GM23338 (cell line): Measurements from ENCODE around the gene MCRIP1. TPM values are rescaled to one million over a fixed set of nuclear protein-coding genes. Genes with fewer than 3 reads are reported as not detected.

Source experiments
- ATAC-seq: fragments of 200-7000 bp; cut with Tn5 transposase; 3 replicates; pipeline ENCODE4 v1.9.1; 2020
- DNase-seq: peaks from one replicate; pipeline ENCODE4 v3.0.0-alpha.2; 2015; ENCODE audit warnings: low spot score
- H2AFZ ChIP-seq: fragments of 200-600 bp; sonication (generic); 2 replicates; pipeline ENCODE4 v1.8.0; 2016; ENCODE audit warnings: antibody characterized with exemption, mild to moderate bottlenecking, moderate library complexity
- H3F3A ChIP-seq: fragments of 200-600 bp; sonication (generic); replicated peaks from 2 replicates; pipeline ENCODE4 v1.8.0; 2017; ENCODE audit warnings: antibody characterized with exemption, mixed run types, low read depth
- H3K27ac ChIP-seq: fragments of 200-600 bp; sonication (generic); 2 replicates; pipeline ENCODE4 v1.6.1; 2016; ENCODE audit warnings: low read depth
- H3K27me3 ChIP-seq: fragments of 200-600 bp; sonication (generic); 2 replicates; pipeline ENCODE4 v1.8.0; 2016; ENCODE audit warnings: mild to moderate bottlenecking, mixed run types, moderate library complexity; ENCODE audit not compliant: insufficient read depth
- H3K36me3 ChIP-seq: fragments of 200-600 bp; sonication (generic); 2 replicates; pipeline ENCODE4 v1.8.0; 2016; ENCODE audit warnings: mild to moderate bottlenecking; ENCODE audit not compliant: insufficient read depth
- H3K4me1 ChIP-seq: fragments of 200-600 bp; sonication (generic); 2 replicates; pipeline ENCODE4 v1.8.0; 2016; ENCODE audit warnings: mild to moderate bottlenecking, moderate library complexity; ENCODE audit not compliant: insufficient read depth
- H3K4me2 ChIP-seq: fragments of 200-600 bp; sonication (generic); 2 replicates; pipeline ENCODE4 v1.7.1; 2017; ENCODE audit warnings: mixed run types
- H3K4me3 ChIP-seq: fragments of 200-600 bp; sonication (generic); 2 replicates; pipeline ENCODE4 v1.6.1; 2016; ENCODE audit warnings: mixed run types
- H3K79me2 ChIP-seq: fragments of 200-600 bp; sonication (generic); replicated peaks from 2 replicates; pipeline ENCODE4 v1.8.0; 2017; ENCODE audit warnings: mild to moderate bottlenecking; ENCODE audit not compliant: insufficient read depth
- H3K9me2 ChIP-seq: fragments of 200-600 bp; sonication (generic); 2 replicates; pipeline ENCODE4 v1.8.0; 2017; ENCODE audit not compliant: insufficient read depth
- H4K20me1 ChIP-seq: fragments of 200-600 bp; sonication (generic); replicated peaks from 2 replicates; pipeline ENCODE4 v1.8.0; 2017; ENCODE audit warnings: mild to moderate bottlenecking; ENCODE audit not compliant: insufficient read depth
- H3K27ac Mint-ChIP-seq: 2 replicates; pipeline ENCODE4 v1.8.0; 2020; ENCODE audit warnings: inconsistent platforms, mild to moderate bottlenecking, moderate library complexity, mixed read lengths
- H3K27me3 Mint-ChIP-seq: 3 replicates; pipeline ENCODE4 v1.8.0; 2022; ENCODE audit warnings: low read depth, mild to moderate bottlenecking, moderate library complexity, mixed read lengths, inconsistent platforms; ENCODE audit not compliant: insufficient read depth, poor library complexity
- H3K36me3 Mint-ChIP-seq: 3 replicates; pipeline ENCODE4 v1.8.0; 2021; ENCODE audit warnings: low read depth, mild to moderate bottlenecking, inconsistent platforms, moderate library complexity, mixed read lengths
- H3K4me1 Mint-ChIP-seq: 3 replicates; pipeline ENCODE4 v1.8.0; 2020; ENCODE audit warnings: mild to moderate bottlenecking, inconsistent platforms, mixed read lengths
- H3K4me3 Mint-ChIP-seq: 3 replicates; pipeline ENCODE4 v1.8.0; 2021; ENCODE audit warnings: moderate library complexity, mild to moderate bottlenecking, inconsistent platforms, mixed read lengths
- H3K9me3 Mint-ChIP-seq: 3 replicates; pipeline ENCODE4 v1.8.0; 2020; ENCODE audit warnings: moderate library complexity, mild to moderate bottlenecking, inconsistent platforms, mixed read lengths
- CREB1 ChIP-seq: fragments of 250-450 bp; sonication (Bioruptor Pico); IDR thresholded peaks from 2 replicates; pipeline ENCODE4 v1.5.0; 2020; ENCODE audit warnings: low read depth, mild to moderate bottlenecking, moderate library complexity
- EZH2 ChIP-seq: fragments of 200-600 bp; sonication (generic); IDR thresholded peaks from one replicate; pipeline ENCODE4 v1.8.0; 2017; ENCODE audit warnings: antibody characterized with exemption, mild to moderate bottlenecking, low read depth; ENCODE audit not compliant: unreplicated experiment
- EZH2phosphoT487 ChIP-seq: fragments of 200-600 bp; sonication (generic); IDR thresholded peaks from one replicate; pipeline ENCODE4 v1.8.1; 2018; ENCODE audit warnings: antibody characterized with exemption; ENCODE audit not compliant: unreplicated experiment
- POLR2AphosphoS5 ChIP-seq: IDR thresholded peaks from 2 replicates; pipeline ENCODE4 v1.6.1; 2016; ENCODE audit warnings: antibody characterized with exemption, low read depth
- STAT1 ChIP-seq: IDR thresholded peaks from one replicate; pipeline ENCODE4 v1.6.1; 2016; ENCODE audit warnings: antibody characterized with exemption; ENCODE audit not compliant: unreplicated experiment
- ZNF114 ChIP-seq: fragments of 250-450 bp; sonication (Bioruptor Pico); IDR thresholded peaks from 2 replicates; pipeline ENCODE4 v1.5.0; 2020; ENCODE audit warnings: mild to moderate bottlenecking, moderate library complexity
- ZNF331 ChIP-seq: fragments of 250-450 bp; sonication (Bioruptor Pico); IDR thresholded peaks from 2 replicates; pipeline ENCODE4 v1.5.0; 2020; ENCODE audit warnings: low read depth, mild to moderate bottlenecking, moderate library complexity
- polyA plus RNA-seq: library from polyadenylated mRNA; unstranded; fragments of >200 nt; fragmentation: Nextera tagmentation; extraction: Ambion mirVana; gene quantifications from 2 replicates; pipeline ENCODE4 v1.2.1, GENCODE V29; 2016
- total RNA-seq: library from RNA; depleted of rRNA; stranded (reverse); fragments of >200 nt; shearing (Covaris generic); gene quantifications from 2 replicates; pipeline ENCODE4 v1.2.3, GENCODE V29; 2014
- TF ChIP-seq, protein P1 (sequence below), 2 experiments: fragments of 200-600 bp in 1 of 2; sonication (generic) in 1 of 2; conservative IDR thresholded peaks; 2 replicates each; pipeline versions ENCODE4 v1.5.1 to v1.6.1; 2016 to 2017; ENCODE audit warnings: antibody characterized with exemption in 2 of 2, low read depth in 2 of 2, mild to moderate bottlenecking in 2 of 2, moderate library complexity in 1 of 2
- TF ChIP-seq, protein P2 (sequence below): fragments of 250-450 bp; sonication (Bioruptor Pico); IDR thresholded peaks from 2 replicates; pipeline ENCODE4 v1.5.0; 2020; ENCODE audit warnings: mild to moderate bottlenecking, moderate library complexity

MCRIP1 gene
- total and polyA plus RNA-seq, 2 experiments from 2014 or later, result 85.2 to 101 TPM

DNA sequence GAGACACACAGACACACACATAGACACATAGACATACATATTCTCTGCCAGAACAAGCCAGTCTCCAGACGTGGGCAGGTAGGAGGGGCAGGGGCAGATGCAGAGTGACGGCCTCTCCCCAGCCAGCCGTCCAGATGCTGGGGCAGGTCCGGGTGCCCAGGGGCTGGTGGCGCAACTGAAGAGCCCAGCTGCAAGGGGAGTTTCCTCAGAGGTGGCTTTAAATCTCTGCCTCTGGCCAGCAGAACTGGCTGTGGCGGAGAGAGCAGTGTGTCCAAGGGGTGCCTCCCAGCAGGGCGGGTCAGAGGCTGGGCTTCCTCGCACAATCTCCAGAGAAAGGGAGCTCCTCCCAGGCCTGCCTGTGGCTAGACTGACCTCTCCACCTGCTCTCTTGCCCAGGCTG lies 38.6 kb downstream of the MCRIP1 start:
- no peaks in the 10 kb centered on the region for H3K4me1 Mint-ChIP-seq
- Histone ChIP-seq H3K4me2 (no peak overlapping the region), H3K4me1 (no peaks in the 10 kb centered on the region), H3K27ac (no peak overlapping the region), H3K4me3 (no peak overlapping the region), H3F3A (peaks cover 15% of the 10 kb centered on the region), H3K27me3 (0 out of 2 replicates have a peak, but pooled peaks cover 2% of the 10 kb centered on the region), H3K79me2 (no peaks in the 10 kb centered on the region), H2AFZ (no peak overlapping the region), H3K36me3 (no peaks in the 10 kb centered on the region), H4K20me1 (no peaks in the 10 kb centered on the region), H3K9me2 (no peaks in the 10 kb centered on the region)
- no peaks in the 10 kb centered on the region for H3K27me3 Mint-ChIP-seq
- no peak for TF ChIP-seq ZNF331
- no peak for TF ChIP-seq EZH2phosphoT487
- no peak for TF ChIP-seq STAT1
- TF ChIP-seq, protein P1, sequence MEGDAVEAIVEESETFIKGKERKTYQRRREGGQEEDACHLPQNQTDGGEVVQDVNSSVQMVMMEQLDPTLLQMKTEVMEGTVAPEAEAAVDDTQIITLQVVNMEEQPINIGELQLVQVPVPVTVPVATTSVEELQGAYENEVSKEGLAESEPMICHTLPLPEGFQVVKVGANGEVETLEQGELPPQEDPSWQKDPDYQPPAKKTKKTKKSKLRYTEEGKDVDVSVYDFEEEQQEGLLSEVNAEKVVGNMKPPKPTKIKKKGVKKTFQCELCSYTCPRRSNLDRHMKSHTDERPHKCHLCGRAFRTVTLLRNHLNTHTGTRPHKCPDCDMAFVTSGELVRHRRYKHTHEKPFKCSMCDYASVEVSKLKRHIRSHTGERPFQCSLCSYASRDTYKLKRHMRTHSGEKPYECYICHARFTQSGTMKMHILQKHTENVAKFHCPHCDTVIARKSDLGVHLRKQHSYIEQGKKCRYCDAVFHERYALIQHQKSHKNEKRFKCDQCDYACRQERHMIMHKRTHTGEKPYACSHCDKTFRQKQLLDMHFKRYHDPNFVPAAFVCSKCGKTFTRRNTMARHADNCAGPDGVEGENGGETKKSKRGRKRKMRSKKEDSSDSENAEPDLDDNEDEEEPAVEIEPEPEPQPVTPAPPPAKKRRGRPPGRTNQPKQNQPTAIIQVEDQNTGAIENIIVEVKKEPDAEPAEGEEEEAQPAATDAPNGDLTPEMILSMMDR (conservative IDR thresholded peaks at IDR 0.05; ENCODE audit: low read depth in 2 of 2), result no peak
- TF ChIP-seq, protein P2, sequence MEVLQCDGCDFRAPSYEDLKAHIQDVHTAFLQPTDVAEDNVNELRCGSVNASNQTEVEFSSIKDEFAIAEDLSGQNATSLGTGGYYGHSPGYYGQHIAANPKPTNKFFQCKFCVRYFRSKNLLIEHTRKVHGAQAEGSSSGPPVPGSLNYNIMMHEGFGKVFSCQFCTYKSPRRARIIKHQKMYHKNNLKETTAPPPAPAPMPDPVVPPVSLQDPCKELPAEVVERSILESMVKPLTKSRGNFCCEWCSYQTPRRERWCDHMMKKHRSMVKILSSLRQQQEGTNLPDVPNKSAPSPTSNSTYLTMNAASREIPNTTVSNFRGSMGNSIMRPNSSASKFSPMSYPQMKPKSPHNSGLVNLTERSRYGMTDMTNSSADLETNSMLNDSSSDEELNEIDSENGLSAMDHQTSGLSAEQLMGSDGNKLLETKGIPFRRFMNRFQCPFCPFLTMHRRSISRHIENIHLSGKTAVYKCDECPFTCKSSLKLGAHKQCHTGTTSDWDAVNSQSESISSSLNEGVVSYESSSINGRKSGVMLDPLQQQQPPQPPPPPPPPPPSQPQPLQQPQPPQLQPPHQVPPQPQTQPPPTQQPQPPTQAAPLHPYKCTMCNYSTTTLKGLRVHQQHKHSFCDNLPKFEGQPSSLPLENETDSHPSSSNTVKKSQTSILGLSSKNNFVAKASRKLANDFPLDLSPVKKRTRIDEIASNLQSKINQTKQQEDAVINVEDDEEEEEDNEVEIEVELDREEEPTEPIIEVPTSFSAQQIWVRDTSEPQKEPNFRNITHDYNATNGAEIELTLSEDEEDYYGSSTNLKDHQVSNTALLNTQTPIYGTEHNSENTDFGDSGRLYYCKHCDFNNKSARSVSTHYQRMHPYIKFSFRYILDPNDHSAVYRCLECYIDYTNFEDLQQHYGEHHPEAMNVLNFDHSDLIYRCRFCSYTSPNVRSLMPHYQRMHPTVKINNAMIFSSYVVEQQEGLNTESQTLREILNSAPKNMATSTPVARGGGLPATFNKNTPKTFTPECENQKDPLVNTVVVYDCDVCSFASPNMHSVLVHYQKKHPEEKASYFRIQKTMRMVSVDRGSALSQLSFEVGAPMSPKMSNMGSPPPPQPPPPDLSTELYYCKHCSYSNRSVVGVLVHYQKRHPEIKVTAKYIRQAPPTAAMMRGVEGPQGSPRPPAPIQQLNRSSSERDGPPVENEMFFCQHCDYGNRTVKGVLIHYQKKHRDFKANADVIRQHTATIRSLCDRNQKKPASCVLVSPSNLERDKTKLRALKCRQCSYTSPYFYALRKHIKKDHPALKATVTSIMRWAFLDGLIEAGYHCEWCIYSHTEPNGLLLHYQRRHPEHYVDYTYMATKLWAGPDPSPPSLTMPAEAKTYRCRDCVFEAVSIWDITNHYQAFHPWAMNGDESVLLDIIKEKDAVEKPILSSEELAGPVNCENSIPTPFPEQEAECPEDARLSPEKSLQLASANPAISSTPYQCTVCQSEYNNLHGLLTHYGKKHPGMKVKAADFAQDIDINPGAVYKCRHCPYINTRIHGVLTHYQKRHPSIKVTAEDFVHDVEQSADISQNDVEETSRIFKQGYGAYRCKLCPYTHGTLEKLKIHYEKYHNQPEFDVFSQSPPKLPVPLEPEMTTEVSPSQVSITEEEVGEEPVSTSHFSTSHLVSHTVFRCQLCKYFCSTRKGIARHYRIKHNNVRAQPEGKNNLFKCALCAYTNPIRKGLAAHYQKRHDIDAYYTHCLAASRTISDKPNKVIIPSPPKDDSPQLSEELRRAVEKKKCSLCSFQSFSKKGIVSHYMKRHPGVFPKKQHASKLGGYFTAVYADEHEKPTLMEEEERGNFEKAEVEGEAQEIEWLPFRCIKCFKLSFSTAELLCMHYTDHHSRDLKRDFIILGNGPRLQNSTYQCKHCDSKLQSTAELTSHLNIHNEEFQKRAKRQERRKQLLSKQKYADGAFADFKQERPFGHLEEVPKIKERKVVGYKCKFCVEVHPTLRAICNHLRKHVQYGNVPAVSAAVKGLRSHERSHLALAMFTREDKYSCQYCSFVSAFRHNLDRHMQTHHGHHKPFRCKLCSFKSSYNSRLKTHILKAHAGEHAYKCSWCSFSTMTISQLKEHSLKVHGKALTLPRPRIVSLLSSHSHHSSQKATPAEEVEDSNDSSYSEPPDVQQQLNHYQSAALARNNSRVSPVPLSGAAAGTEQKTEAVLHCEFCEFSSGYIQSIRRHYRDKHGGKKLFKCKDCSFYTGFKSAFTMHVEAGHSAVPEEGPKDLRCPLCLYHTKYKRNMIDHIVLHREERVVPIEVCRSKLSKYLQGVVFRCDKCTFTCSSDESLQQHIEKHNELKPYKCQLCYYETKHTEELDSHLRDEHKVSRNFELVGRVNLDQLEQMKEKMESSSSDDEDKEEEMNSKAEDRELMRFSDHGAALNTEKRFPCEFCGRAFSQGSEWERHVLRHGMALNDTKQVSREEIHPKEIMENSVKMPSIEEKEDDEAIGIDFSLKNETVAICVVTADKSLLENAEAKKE (CRISPR knock-in tag), result no peak
- no peak for TF ChIP-seq CREB1
- no peak for TF ChIP-seq ZNF114 (CRISPR knock-in tag)
- no peak for TF ChIP-seq POLR2AphosphoS5
- TF ChIP-seq EZH2, result no peak
- peak; percentile 24 for DNase-seq
- H3K9me3 Mint-ChIP-seq, result peaks cover 9% of the 10 kb centered on the region
- H3K4me3 Mint-ChIP-seq, result no peak overlapping the region
- no peak overlapping the region for H3K27ac Mint-ChIP-seq
- 0 out of 3 replicates have a peak, but pooled peaks cover 3% of the 10 kb centered on the region for H3K36me3 Mint-ChIP-seq
- ATAC-seq, result peak; percentile 89
